B cell (primary cell): ENCODE data around the gene BYSL. TPM values are rescaled to one million over a fixed set of nuclear protein-coding genes. Genes with fewer than 3 reads are reported as not detected.

Experiments used
- ATAC-seq: fragments of 200-7000 bp; cut with Tn5 transposase; one replicate; pipeline ENCODE4 v1.10.0; 2021; ENCODE audit warnings: low read depth, mild to moderate bottlenecking, moderate number of reproducible peaks, moderate library complexity
- CTCF ChIA-PET: fragments of 350-600 bp; sonication (Branson Sonifier 250); formaldehyde crosslinking; loops from one replicate; lab custom pipeline; 2021; ENCODE audit warnings: antibody characterized with exemption, inconsistent platforms; lab: Charles Lee
- POLR2A ChIA-PET: fragments of 350-600 bp; sonication (Branson Sonifier 250); formaldehyde crosslinking; loops from one replicate; lab custom pipeline; 2021; ENCODE audit warnings: antibody characterized with exemption; lab: Charles Lee
- DNase-seq: peaks from one replicate; pipeline ENCODE4 v3.0.0; 2013
- H2AFZ ChIP-seq: 2 replicates; pipeline ENCODE4 v1.6.1; 2012; ENCODE audit warnings: mild to moderate bottlenecking, low read depth, low read length; ENCODE audit not compliant: insufficient read depth, poor library complexity, severe bottlenecking
- H3K27ac ChIP-seq, 2 donors: 1 replicate in 1 of 2; 2 replicates in 1 of 2; pipeline ENCODE4 v1.5.1; 2012 to 2013; ENCODE audit warnings: low read length in 2 of 2, mild to moderate bottlenecking in 2 of 2, moderate library complexity in 1 of 2
- H3K27me3 ChIP-seq, 4 experiments: fragments of 200-600 bp in 1 of 4; sonication (generic) in 1 of 4; replicated peaks in 1 of 4; 1 replicate in 2 of 4; 2 replicates in 2 of 4; pipeline versions ENCODE4 v1.6.1 to v1.7.0; 2013 to 2016; ENCODE audit warnings: low read length in 3 of 4, mild to moderate bottlenecking in 2 of 4, mixed read lengths in 1 of 4, moderate library complexity in 1 of 4; ENCODE audit not compliant: insufficient read depth in 4 of 4, control insufficient read depth in 3 of 4; ENCODE audit errors: control extremely low read depth in 1 of 4
- H3K36me3 ChIP-seq, 2 experiments: replicated peaks in 1 of 2; 1 replicate in 1 of 2; 2 replicates in 1 of 2; pipeline versions ENCODE4 v1.6.1 to v1.7.1; 2013; ENCODE audit warnings: low read length in 1 of 2; ENCODE audit not compliant: insufficient read depth in 2 of 2, control insufficient read depth in 1 of 2; ENCODE audit errors: control extremely low read depth in 1 of 2, extremely low read depth in 1 of 2
- H3K4me1 ChIP-seq, 2 donors: fragments of 200-600 bp in 1 of 2; sonication (generic) in 1 of 2; 1 replicate in 1 of 2; 2 replicates in 1 of 2; pipeline versions ENCODE4 v1.5.1 to v1.6.1; 2013 to 2017; ENCODE audit warnings: low read length in 2 of 2; ENCODE audit not compliant: control insufficient read depth in 2 of 2, insufficient read depth in 2 of 2
- H3K4me2 ChIP-seq: replicated peaks from 2 replicates; pipeline ENCODE3; 2012; ENCODE audit warnings: mild to moderate bottlenecking, low read depth, low read length; ENCODE audit not compliant: poor library complexity, severe bottlenecking
- H3K4me3 ChIP-seq, 5 experiments: fragments of 200-600 bp in 1 of 5; sonication (generic) in 1 of 5; 1 replicate in 3 of 5; 2 replicates in 2 of 5; pipeline versions ENCODE4 v1.5.1 to v1.7.0; 2011 to 2016; ENCODE audit warnings: low read length in 4 of 5, mild to moderate bottlenecking in 4 of 5, low read depth in 2 of 5, control low read depth in 1 of 5, moderate library complexity in 1 of 5; ENCODE audit not compliant: insufficient read depth in 1 of 5; ENCODE audit errors: control extremely low read depth in 1 of 5, extremely low read depth in 1 of 5
- H3K79me2 ChIP-seq: fragments of 200-600 bp; sonication (generic); one replicate; pipeline ENCODE4 v1.6.0; 2016; ENCODE audit warnings: low read length; ENCODE audit not compliant: control insufficient read depth, insufficient read depth
- H3K9ac ChIP-seq: fragments of 200-600 bp; sonication (generic); 2 replicates; pipeline ENCODE4 v1.6.1; 2017; ENCODE audit warnings: mild to moderate bottlenecking, low read length, moderate library complexity
- H3K9me3 ChIP-seq, 3 donors: one replicate each; pipeline versions ENCODE4 v1.6.1 to v1.7.1; 2013; ENCODE audit warnings: low read length in 2 of 3; ENCODE audit not compliant: control insufficient read depth in 2 of 3, insufficient read depth in 1 of 3; ENCODE audit errors: control extremely low read depth in 1 of 3
- H4K20me1 ChIP-seq: 2 replicates; pipeline ENCODE4 v1.6.0; 2012; ENCODE audit warnings: mild to moderate bottlenecking, low read length; ENCODE audit not compliant: insufficient read depth, control insufficient read depth, poor library complexity, severe bottlenecking
- H3K27ac Mint-ChIP-seq: one replicate; pipeline ENCODE4 v1.8.0; 2021; ENCODE audit warnings: mixed read lengths
- H3K27me3 Mint-ChIP-seq: one replicate; pipeline ENCODE4 v1.8.0; 2021; ENCODE audit warnings: mixed read lengths
- H3K4me1 Mint-ChIP-seq: one replicate; pipeline ENCODE4 v1.8.0; 2021; ENCODE audit warnings: mixed read lengths
- H3K4me3 Mint-ChIP-seq: one replicate; pipeline ENCODE4 v1.8.0; 2021; ENCODE audit warnings: mixed read lengths
- H3K9me3 Mint-ChIP-seq: one replicate; pipeline ENCODE4 v1.8.0; 2022; ENCODE audit warnings: mixed read lengths; ENCODE audit not compliant: insufficient read depth
- CTCF ChIP-seq: fragments of 200-600 bp; IDR thresholded peaks from one replicate; pipeline ENCODE4 v1.8.0; 2022; ENCODE audit warnings: antibody characterized with exemption, mild to moderate bottlenecking
- EZH2 ChIP-seq: IDR thresholded peaks from 2 replicates; pipeline ENCODE4 v1.6.1; 2012; ENCODE audit warnings: borderline replicate concordance, low read depth, mild to moderate bottlenecking, moderate library complexity, low read length; ENCODE audit not compliant: insufficient read depth, poor library complexity, severe bottlenecking
- WGBS: methylation state at CpG from one replicate; pipeline ENCODE4 v1.1.5; 2013; ENCODE audit warnings: missing lambda C conversion rate; ENCODE audit not compliant: insufficient coverage; 5-methylcytosine and 5-hydroxymethylcytosine counted together
- intact Hi-C: fragments of 100-400 bp; cut with micrococcal nuclease; formaldehyde crosslinking; loops from one replicate; pipeline ENCODE4 v1.10.0; 2022
- polyA plus RNA-seq: library from polyadenylated mRNA; depleted of rRNA; stranded (reverse); fragments of >200 nt; gene quantifications from 2 replicates; pipeline ENCODE4 v1.2.3, GENCODE V29; 2012
- total RNA-seq, 2 donors: library from RNA; stranded (reverse); fragments of 120-200 nt in 1 of 2; gene quantifications; 1 replicate in 1 of 2; 2 replicates in 1 of 2; pipeline versions ENCODE4 v1.2.3 to v1.2.4, GENCODE V29; 2013 to 2022

Gene BYSL
- total and polyA plus RNA-seq, 2 donors (not counting 1 experiment from before 2014, with no cell fraction given), result 6.0 to 11.1 TPM

GRCh38 chr6:41917528-41917927 lies 3.8 kb upstream of the BYSL start:
- no peak overlapping the region for H3K4me2 ChIP-seq

DNA sequence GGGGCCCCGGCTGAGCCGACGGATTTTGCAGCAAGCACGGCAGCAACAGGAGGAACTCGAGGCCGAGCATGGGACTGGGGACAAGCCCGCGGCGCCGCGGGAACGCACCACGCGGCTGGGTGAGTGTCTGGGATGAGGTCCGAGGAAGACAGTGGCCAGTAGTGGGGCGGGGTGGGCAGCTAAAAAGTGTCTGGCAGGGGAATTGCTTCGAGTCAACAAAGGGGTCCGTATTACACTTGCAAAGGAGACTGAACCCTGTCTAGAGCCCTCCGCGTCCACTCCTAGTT lies 356 bp downstream of the BYSL start:
- ATAC-seq (peak; percentile 13), DNase-seq (no peak)
- H3K27ac ChIP-seq, result peak overlapping the region; percentile 91 to 96
- H4K20me1 ChIP-seq, result peaks cover 3% of the 10 kb centered on the region
- no peaks in the 10 kb centered on the region for H3K27me3 Mint-ChIP-seq
- ChIA-PET POLR2A (interaction anchor here (0.5 to 1.7 kb wide), 7 partner anchors 26 to 860 kb away, joined by 3 to 13 read pairs (median 5); partner anchors contain the start of genes BICRAL, TAF8 and TOMM6), CTCF (interaction anchor here (0.8 to 8.7 kb wide), 19 partner anchors 8 to 216 kb away, joined by 3 to 128 read pairs (median 6); partner anchors contain the start of genes CCND3, TAF8, TOMM6 and USP49)
- peaks cover 77% of the 10 kb centered on the region for H3K79me2 ChIP-seq
- H3K9me3 Mint-ChIP-seq, result no peaks in the 10 kb centered on the region
- peaks cover 0 to 11% of the 10 kb centered on the region in 2 experiments for H3K36me3 ChIP-seq
- intact Hi-C loops, result loop anchor here (1.0 to 2.0 kb wide), 9 partner anchors 20 to 1137 kb away; partner anchors contain the start of genes CCND3, KLC4, MRPL2 and NFYA
- H2AFZ ChIP-seq, result peak overlapping the region; percentile 98
- peak overlapping the region; percentile 93 for H3K4me2 ChIP-seq
- peaks cover 26 to 29% of the 10 kb centered on the region in 2 donors for H3K4me1 ChIP-seq
- WGBS, result 0% methylated on average over 18 of the region's 20 CpGs
- peak overlapping the region; percentile 98 for H3K27ac Mint-ChIP-seq
- no peaks in the 10 kb centered on the region for H3K9me3 ChIP-seq
- TF ChIP-seq CTCF (no peak), EZH2 (no peak)
- H3K4me3 ChIP-seq, result peak overlapping the region; percentile 67 to 99 (median 91)
- peaks cover 47% of the 10 kb centered on the region for H3K4me1 Mint-ChIP-seq
- H3K27me3 ChIP-seq, result no peaks in the 10 kb centered on the region
- H3K9ac ChIP-seq, result peak overlapping the region; percentile 96
- peak overlapping the region; percentile 98 for H3K4me3 Mint-ChIP-seq

More at GRCh38 chr6:41917528-41917927, 3.8 kb upstream of the BYSL start:
- Histone ChIP-seq H3K4me1 (peaks cover 17 to 21% of the 10 kb centered on the region in 2 donors), H3K27me3 (no peaks in the 10 kb centered on the region), H3K36me3 (peaks cover 0 to 28% of the 10 kb centered on the region in 2 experiments), H3K4me3 (no peak overlapping the region), H3K27ac (no peak overlapping the region), H2AFZ (no peak overlapping the region), H3K79me2 (peaks cover 81% of the 10 kb centered on the region), H3K9me3 (no peaks in the 10 kb centered on the region), H4K20me1 (peaks cover 4% of the 10 kb centered on the region), H3K9ac (no peak overlapping the region)
- TF ChIP-seq EZH2 (no peak), CTCF (no peak)
- Mint-ChIP-seq H3K9me3 (no peaks in the 10 kb centered on the region), H3K27ac (no peak overlapping the region), H3K27me3 (no peaks in the 10 kb centered on the region), H3K4me1 (peaks cover 41% of the 10 kb centered on the region), H3K4me3 (no peak overlapping the region)
- CTCF ChIA-PET, result no interaction called here
- WGBS, result 72% methylated on average over 3 of the region's 4 CpGs
- intact Hi-C loops, result no loop called here
- ATAC-seq, result no peak
- DNase-seq, result no peak
- POLR2A ChIA-PET, result no interaction called here
